GM19328 (cell line): ENCODE data around the gene TBC1D26.
A peak's percentile ranks its signal among the peaks of the same experiment; 100 is the strongest.
"Not testable (repeated sequence)": the region's sequence is repeated elsewhere in the genome, so short reads cannot be mapped to it uniquely, and the experiment has no call there.

ENCODE experiments used
- ATAC-seq: cut with Tn5 transposase; IDR thresholded peaks from one replicate; pipeline ENCODE4 v1.9.1; 2021; ENCODE audit warnings: mild to moderate bottlenecking, moderate library complexity; ENCODE audit not compliant: unreplicated experiment

TBC1D26 gene

GRCh38 chr17:15731900-15732299 lies at the start of gene TBC1D26:
Gene TBC1D26, plus strand, starts transcription at chr17:15732283. Its CDS starts 3,066 bp downstream, at chr17:15735349.
- not testable (repeated sequence) for ATAC-seq

GRCh38 chr17:15683135-15683534 lies 48.9 kb upstream of the TBC1D26 start:
- ATAC-seq, result not testable (repeated sequence)

- peak; percentile 91 for ATAC-seq
Measured at GRCh38 chr17:15683824-15684478, 48.1 kb upstream of the TBC1D26 start, which contains the start of gene TRIM16. Gene TRIM16, minus strand, starts transcription at chr17:15684311. Its CDS starts 32,702 bp downstream, at chr17:15651609.

GRCh38 chr17:15687494-15687893 lies 44.6 kb upstream of the TBC1D26 start:
- ATAC-seq, result not testable (repeated sequence)

- ATAC-seq, result not testable (repeated sequence)
Measured at GRCh38 chr17:15698967-15699366, 33.1 kb upstream of the TBC1D26 start.

- peak; percentile 97 for ATAC-seq
Measured at GRCh38 chr17:15699413-15699924, 32.6 kb upstream of the TBC1D26 start, which contains the start of gene ZNF286A. Gene ZNF286A, plus strand, starts transcription at chr17:15699752. Its CDS starts 578 bp downstream, at chr17:15700330.

GRCh38 chr17:15699937-15700336 lies 32.1 kb upstream of the TBC1D26 start:
- ATAC-seq, result not testable (repeated sequence)

GRCh38 chr17:15704239-15704638 lies 27.8 kb upstream of the TBC1D26 start:
- not testable (repeated sequence) for ATAC-seq

- ATAC-seq, result not testable (repeated sequence)
Measured at GRCh38 chr17:15704813-15705212, 27.3 kb upstream of the TBC1D26 start.

GRCh38 chr17:15708879-15709278 lies 23.2 kb upstream of the TBC1D26 start:
- not testable (repeated sequence) for ATAC-seq

- ATAC-seq, result not testable (repeated sequence)
Measured at GRCh38 chr17:15716601-15717563, 15.2 kb upstream of the TBC1D26 start.

- ATAC-seq, result not testable (repeated sequence)
Measured at GRCh38 chr17:15730535-15730934, 1.5 kb upstream of the TBC1D26 start.

GRCh38 chr17:15733174-15733789 lies 1.2 kb downstream of the TBC1D26 start:
- not testable (repeated sequence) for ATAC-seq

GRCh38 chr17:15736578-15736977 lies 4.5 kb downstream of the TBC1D26 start:
- not testable (repeated sequence) for ATAC-seq

GRCh38 chr17:15738066-15738465 lies 6.0 kb downstream of the TBC1D26 start:
- no peak for ATAC-seq

GRCh38 chr17:15739259-15739658 lies 7.2 kb downstream of the TBC1D26 start:
- not testable (repeated sequence) for ATAC-seq

- not testable (repeated sequence) for ATAC-seq
Measured at GRCh38 chr17:15740041-15740440, 8.0 kb downstream of the TBC1D26 start.

GRCh38 chr17:15740570-15741120 lies 8.6 kb downstream of the TBC1D26 start:
- ATAC-seq, result no peak

GRCh38 chr17:15741624-15742023 lies 9.5 kb downstream of the TBC1D26 start:
- no peak for ATAC-seq

GRCh38 chr17:15742051-15742795 lies 10.1 kb downstream of the TBC1D26 start:
- no peak for ATAC-seq
